GM12874 (cell line): ENCODE results near the gene CADM2.

ENCODE experiments used
- TF ChIP-seq, protein P1 (sequence below): IDR thresholded peaks from 2 replicates; pipeline ENCODE4 v1.5.1; 2011; ENCODE audit warnings: low read depth, mild to moderate bottlenecking, control low read depth, low read length, moderate library complexity; ENCODE audit not compliant: insufficient read depth

Gene CADM2

DNA sequence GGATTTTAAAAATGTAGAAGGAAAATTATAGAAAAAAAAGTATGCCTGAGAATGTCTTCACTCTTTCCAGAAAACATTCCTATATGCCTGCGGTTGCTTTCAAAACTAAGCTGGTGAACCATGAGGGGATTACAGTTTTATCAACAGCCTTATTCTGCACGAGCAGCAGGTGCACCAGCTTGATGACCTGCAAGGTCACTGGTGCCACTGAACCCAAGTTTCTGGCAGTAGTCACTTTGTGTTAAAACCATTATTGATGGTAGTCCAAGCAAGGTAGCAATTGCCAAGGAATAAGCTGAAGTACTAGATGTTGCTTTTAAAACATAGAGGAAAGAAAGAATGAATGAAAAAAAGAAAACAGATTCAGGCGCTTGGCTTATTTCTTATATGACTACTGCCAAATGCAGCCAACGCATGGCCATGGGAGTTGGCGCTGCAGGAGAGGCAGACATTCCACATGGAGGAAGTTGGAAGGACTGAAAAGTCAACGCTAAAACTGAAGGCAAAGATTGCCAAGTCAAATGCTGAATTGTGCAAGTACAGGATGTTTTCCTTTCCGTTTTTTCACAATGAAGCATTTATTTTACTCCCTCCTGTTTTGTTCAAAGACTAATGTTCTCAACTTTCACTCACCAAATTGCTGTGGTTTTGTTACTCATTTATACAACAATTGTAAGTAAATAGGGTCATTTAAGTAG is 601.4 kb downstream of the CADM2 start:
- TF ChIP-seq, protein P1, sequence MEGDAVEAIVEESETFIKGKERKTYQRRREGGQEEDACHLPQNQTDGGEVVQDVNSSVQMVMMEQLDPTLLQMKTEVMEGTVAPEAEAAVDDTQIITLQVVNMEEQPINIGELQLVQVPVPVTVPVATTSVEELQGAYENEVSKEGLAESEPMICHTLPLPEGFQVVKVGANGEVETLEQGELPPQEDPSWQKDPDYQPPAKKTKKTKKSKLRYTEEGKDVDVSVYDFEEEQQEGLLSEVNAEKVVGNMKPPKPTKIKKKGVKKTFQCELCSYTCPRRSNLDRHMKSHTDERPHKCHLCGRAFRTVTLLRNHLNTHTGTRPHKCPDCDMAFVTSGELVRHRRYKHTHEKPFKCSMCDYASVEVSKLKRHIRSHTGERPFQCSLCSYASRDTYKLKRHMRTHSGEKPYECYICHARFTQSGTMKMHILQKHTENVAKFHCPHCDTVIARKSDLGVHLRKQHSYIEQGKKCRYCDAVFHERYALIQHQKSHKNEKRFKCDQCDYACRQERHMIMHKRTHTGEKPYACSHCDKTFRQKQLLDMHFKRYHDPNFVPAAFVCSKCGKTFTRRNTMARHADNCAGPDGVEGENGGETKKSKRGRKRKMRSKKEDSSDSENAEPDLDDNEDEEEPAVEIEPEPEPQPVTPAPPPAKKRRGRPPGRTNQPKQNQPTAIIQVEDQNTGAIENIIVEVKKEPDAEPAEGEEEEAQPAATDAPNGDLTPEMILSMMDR: no peak

DNA sequence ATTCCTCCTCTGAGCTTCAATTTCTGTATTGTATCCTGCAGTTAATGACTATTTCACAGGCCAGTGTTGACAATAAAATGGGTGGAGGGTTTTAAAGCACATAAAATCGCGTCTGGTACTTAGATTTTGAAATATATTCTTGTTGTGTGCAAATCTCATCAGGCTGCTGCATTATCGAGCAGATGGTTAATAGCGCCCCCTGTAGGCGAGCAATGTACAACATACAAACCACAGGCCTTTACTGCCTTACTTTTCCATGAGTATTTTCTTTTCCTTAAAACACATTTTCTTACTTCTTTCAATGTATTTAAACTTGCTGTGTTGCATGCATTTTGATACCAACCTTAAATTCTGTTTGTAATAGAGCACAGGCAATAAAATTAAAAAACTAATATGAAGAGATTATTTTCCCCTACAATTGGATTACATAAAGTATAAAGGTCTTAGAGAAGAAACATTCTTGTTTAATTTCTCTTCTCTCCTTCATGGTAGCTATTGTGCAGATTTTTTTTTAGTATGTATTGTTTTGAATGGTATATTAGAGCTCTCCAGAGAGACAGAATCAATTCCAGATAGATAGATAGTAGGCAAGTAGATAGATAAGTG is 608.4 kb downstream of the CADM2 start:
- TF ChIP-seq, protein P1: peak; percentile 66

DNA sequence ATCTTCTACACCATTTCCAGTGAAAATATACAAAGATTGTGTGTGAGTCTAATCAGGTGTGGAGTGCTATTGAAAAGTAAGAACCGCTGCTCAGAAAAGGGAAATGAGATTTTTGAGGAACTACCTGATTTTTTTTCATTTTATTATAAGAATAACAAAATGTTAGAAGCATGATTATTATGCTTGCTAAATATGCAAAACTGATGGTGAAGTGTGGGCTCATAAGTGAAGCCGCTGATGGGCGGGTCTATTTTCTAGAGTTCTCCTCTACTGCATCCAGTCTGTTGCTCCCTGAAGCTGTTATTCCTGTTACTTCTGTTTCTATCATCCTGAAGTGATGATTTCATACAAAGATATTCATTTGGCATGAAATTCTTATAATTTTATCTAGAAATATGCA is 612.0 kb downstream of the CADM2 start:
- TF ChIP-seq, protein P1: no peak

DNA sequence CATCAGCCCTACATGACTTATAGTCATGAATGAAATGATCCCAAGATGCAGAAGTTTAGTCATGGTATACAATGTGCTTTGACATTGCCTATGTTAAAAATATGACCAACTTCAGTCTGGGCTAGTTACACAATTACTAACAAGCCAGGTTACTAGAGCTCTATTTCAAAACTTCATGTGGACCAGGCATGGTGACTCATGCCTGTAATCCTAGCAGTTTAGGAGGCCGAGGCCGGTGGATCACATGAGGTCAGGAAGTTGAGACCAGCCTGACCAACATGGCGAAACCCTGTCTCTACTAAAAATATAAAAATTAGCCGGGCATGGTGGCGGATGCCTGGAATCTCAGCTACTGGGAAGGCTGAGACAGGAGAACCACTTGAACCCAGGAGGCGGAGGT is 613.0 kb downstream of the CADM2 start:
- TF ChIP-seq, protein P1: no peak

DNA sequence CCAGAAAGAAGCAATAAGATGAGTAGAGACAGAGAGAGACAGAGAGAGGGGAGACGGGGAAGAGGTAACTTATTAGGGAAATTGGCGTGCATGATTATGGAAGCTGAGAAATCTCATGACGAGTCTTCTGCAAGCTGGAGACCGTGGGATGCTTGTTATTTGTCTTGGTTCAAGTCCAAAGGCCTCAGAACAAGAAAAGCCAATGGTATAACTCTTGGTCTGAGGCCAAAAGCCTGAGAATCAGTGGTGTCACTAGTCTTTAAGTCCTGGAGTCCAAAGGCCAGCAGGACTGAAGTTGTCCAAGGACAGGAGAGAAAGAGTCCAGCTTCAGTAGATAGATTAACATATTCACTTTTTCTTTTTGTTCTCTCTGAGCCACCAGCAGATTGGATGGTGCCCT is 613.6 kb downstream of the CADM2 start:
- TF ChIP-seq, protein P1: no peak

DNA sequence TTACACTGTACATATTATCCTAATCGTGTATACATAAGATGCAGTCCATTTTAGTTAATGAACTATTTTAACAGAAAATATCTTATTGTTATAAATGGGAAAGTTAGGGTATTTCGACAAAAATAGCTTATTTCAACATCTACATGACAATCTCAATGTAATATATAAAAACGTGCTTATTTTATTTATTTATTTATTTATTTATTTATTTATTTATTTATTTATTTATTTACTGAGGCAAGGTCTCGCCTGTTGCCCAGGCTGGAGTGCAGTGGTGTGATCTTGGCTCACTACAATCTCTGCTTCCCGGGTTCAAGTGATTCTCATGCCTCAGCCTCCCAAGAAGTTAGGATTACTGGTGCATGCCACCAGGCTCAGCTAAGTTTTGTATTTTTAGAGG is 614.2 kb downstream of the CADM2 start:
- TF ChIP-seq, protein P1: no peak

DNA sequence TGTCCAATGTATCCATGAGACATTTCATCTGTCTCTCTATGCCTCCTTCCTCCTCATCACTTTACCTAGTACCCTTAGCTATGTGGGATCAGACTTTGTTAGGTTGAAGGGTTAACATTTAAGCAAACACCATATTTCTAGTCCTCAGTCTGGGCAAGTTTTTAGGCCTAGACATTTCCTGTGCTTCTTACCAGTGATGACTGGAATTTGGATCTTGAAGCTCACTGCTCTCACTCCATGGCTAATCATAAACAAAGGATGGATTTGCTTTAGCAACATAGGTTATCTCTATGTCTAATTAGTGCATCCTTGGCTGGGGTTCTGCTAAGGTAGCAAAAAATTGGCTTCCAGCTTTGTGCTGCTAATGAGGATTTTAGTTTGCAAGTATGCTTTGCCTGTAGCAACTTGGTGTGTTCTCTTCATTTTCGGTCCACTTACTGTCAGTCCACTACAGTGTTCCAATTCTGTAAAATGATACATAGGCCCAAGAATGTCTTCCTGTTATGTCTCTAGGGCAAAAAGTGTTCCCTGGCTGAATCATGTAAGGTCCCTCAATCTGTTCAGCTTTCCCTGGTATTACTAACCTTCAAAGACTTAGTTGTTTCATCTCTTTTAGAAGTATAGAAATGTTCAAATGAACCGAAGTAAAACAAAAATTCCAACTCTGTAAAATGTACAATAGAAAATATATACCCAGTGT is 615.4 kb downstream of the CADM2 start:
- TF ChIP-seq, protein P1: no peak
